Mucosa of descending colon (tissue), 3 donors: Measurements from ENCODE around the gene TOMM5. TPM values are rescaled to one million over a fixed set of nuclear protein-coding genes. Genes with fewer than 3 reads are reported as not detected.

Source experiments
- ATAC-seq: fragments of 200-7000 bp; cut with Tn5 transposase; one replicate; pipeline ENCODE4 v1.9.1; 2020; ENCODE audit warnings: mild to moderate bottlenecking, moderate library complexity
- DNase-seq, 3 donors: peaks; one replicate each; pipeline ENCODE4 v3.0.0-alpha.2; 2020
- H3K36me3 ChIP-seq: fragments of 200-600 bp; one replicate; pipeline ENCODE4 v1.8.0; 2021; ENCODE audit warnings: low read depth, mild to moderate bottlenecking
- H3K4me1 ChIP-seq: fragments of 200-600 bp; one replicate; pipeline ENCODE4 v1.8.0; 2021; ENCODE audit warnings: low read depth, mild to moderate bottlenecking
- H3K4me3 ChIP-seq: fragments of 200-600 bp; one replicate; pipeline ENCODE4 v1.8.0; 2021; ENCODE audit warnings: mild to moderate bottlenecking
- H3K9me3 ChIP-seq: fragments of 200-600 bp; one replicate; pipeline ENCODE4 v1.8.0; 2021; ENCODE audit warnings: mild to moderate bottlenecking
- intact Hi-C, 2 donors: fragments of 100-400 bp; cut with DNase I in 1 of 2; cut with micrococcal nuclease in 1 of 2; formaldehyde crosslinking; loops; one replicate each; pipeline versions ENCODE4 v1.11.0 to v1.11.1; 2022; cut with DNase I, micrococcal nuclease
- total RNA-seq, 3 donors: library from RNA; stranded (reverse); fragmentation: NEBNext Ultra II Directional in 2 of 3; extraction: Animal tissue kit (Norgen Biotek cat#: 25700) in 2 of 3; gene quantifications; one replicate each; pipeline versions ENCODE4 v1.2.1 to v1.2.4, GENCODE V29; 2021 to 2023
- TF ChIP-seq, protein P1 (sequence below): fragments of 200-600 bp; IDR thresholded peaks from one replicate; pipeline ENCODE4 v1.8.0; 2022; ENCODE audit warnings: antibody characterized with exemption, mild to moderate bottlenecking
- donor health status: DM: no; HTN: no; CAD: no; lungs with moderate emphysema.
- donor health status: DM: no; HTN: no; CAD: no.
- donor health status: DM: no; HTN: yes; CAD: no.

Gene TOMM5
- total RNA-seq, 3 donors from 2014 or later, result 45.6 to 72.9 (median 68.1) TPM

DNA sequence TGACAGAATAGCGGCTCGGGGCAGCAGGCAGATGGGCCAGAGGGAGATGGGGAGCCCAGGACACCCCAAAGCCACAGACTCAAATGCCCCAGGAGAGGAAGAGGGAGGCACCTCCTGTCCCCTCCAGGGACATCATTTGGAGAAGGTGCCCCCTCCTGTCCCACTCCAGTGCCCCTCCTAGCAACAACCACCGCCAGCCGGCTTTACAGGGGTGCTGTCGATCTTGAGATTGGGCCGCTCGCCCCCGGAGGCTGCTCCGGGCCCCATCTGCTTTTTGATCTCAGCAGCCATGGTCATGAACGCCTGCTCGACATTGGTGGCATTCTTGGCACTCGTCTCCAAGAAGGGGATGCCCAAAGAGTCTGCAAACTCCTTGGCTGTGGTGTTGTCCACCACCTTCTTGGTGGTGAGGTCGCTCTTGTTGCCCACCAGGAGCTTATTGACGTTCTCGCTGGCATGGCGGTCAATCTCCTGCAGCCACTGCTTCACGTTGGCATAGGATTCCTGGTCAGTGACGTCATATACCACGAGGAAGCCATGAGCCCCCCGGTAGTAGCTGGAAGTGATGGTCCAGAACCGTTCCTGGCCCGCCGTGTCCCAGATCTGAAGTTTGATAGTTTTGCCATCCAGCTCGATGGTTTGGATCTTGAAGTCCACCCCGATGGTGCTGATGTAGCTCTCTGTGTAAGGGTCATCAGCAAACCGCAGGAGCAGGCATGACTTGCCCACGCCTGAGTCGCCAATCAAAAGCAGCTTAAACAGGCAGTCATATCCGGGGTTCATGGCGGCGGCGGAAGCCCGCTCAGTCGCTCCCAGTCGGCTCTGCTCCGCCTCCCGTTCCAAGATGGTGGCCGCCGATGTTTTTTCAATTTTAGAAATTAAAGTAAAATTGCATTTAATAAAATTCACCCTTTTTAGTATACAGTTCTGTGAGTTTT lies 44.4 kb upstream of the TOMM5 start:
- DNase-seq (no peak), ATAC-seq (no peak)
- TF ChIP-seq, protein P1, sequence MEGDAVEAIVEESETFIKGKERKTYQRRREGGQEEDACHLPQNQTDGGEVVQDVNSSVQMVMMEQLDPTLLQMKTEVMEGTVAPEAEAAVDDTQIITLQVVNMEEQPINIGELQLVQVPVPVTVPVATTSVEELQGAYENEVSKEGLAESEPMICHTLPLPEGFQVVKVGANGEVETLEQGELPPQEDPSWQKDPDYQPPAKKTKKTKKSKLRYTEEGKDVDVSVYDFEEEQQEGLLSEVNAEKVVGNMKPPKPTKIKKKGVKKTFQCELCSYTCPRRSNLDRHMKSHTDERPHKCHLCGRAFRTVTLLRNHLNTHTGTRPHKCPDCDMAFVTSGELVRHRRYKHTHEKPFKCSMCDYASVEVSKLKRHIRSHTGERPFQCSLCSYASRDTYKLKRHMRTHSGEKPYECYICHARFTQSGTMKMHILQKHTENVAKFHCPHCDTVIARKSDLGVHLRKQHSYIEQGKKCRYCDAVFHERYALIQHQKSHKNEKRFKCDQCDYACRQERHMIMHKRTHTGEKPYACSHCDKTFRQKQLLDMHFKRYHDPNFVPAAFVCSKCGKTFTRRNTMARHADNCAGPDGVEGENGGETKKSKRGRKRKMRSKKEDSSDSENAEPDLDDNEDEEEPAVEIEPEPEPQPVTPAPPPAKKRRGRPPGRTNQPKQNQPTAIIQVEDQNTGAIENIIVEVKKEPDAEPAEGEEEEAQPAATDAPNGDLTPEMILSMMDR, result no peak
- Histone ChIP-seq H3K9me3 (no peaks in the 10 kb centered on the region), H3K4me1 (no peaks in the 10 kb centered on the region), H3K4me3 (no peak overlapping the region), H3K36me3 (no peaks in the 10 kb centered on the region)
- intact Hi-C loops, result no loop called here

DNA sequence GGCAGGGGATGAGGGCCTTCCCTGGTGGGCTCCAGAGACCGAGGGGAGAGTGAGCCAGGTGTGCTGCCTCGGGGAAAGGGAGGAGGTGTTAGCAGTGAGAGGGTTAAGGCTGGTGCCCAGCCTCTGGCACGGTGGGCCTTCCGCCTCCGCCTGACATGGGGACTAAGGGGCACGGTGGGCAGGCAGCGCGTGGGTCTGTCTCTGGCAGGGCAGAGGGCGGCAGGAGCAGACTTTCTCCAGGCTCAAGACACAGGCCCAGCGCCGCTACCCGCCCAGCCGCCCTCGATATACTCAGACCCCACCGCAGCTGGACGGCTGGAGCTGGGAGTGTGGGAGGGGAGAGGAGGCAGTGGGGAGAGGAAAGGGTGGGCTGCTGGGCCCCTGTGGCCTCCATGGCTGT lies 43.4 kb upstream of the TOMM5 start:
- intact Hi-C loops, result no loop called here
- Histone ChIP-seq H3K9me3 (no peaks in the 10 kb centered on the region), H3K4me1 (no peaks in the 10 kb centered on the region), H3K36me3 (no peaks in the 10 kb centered on the region), H3K4me3 (no peak overlapping the region)
- DNase-seq (no peak), ATAC-seq (no peak)
- TF ChIP-seq, protein P1, result no peak

DNA sequence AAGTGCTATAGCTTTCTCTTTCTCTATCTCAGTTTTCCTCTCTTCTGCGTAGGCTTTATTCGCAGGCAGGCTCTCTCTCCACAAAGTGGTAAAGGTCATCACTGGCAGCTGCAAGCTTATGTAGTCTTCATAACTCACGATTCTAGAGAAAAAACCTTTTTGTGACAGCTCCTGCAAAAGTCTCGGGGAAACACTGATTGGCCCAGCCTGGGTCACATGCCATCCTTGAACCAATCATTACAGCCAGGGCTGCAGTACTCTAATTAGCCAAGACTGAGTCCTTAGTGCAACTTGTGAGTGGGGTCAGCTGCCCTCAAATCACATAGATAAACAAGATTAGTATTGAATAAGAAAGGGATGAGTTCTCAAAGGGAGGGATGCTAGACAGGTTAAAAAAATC lies 40.1 kb upstream of the TOMM5 start:
- no peak for ATAC-seq
- no peak overlapping the region for H3K4me3 ChIP-seq
- intact Hi-C loops, result no loop called here
- no peak for DNase-seq
- H3K4me1 ChIP-seq, result no peaks in the 10 kb centered on the region
- TF ChIP-seq, protein P1, result no peak
- H3K36me3 ChIP-seq, result no peaks in the 10 kb centered on the region
- no peaks in the 10 kb centered on the region for H3K9me3 ChIP-seq

DNA sequence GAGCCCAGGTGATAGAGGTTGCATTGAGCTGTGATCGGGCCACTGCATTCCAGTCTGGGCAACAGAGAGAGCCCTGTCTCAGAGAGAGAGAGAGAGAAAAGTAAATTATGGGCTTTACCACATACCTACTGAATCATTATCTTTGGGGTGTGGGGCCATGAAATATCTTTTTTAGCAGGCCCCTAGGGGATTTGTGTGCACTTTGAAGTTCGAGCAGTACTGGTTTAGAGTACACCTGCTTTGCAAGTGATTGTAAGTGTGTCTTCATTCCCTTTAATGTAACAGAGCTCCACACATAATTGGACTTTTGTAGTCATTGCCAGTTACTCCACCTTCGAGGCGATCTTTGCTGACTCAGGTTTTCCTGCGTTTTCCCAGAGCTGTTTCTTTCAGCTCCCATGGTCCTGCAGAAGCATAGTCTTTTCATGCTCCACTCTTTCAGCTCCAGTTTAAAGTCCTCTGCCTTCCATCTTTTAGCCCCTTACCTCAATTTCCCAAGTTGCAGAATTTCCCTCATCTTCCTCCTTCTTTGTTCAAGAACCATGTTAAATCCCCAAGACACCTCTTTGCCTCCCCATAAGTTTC lies 34.4 kb upstream of the TOMM5 start:
- no peak overlapping the region for H3K4me3 ChIP-seq
- H3K36me3 ChIP-seq, result no peaks in the 10 kb centered on the region
- no peaks in the 10 kb centered on the region for H3K4me1 ChIP-seq
- intact Hi-C loops, result no loop called here
- ATAC-seq, result no peak
- TF ChIP-seq, protein P1, result no peak
- H3K9me3 ChIP-seq, result no peaks in the 10 kb centered on the region
- no peak for DNase-seq

DNA sequence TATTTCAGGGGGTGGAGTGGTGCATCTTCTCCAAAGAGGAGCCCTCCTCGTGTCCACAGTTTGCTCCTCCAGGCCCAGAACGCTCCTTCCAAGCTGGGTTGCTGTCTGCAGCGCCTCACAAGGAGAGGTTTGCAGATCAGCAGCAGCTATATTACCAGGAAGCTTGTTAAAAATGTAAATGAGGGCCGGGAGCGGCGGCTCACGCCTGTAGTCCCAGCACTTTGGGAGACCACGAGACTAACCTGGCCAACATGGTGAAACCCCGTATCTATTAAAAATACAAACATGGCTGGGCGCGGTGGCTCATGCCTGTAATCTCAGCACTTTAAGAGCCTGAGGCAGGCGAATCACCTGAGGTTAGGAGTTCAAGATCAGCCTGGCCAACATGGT lies 33.4 kb upstream of the TOMM5 start:
- intact Hi-C loops, result no loop called here
- peak; percentile 95 for ATAC-seq

More for the DNA sequence above, 33.4 kb upstream of the TOMM5 start:
- Histone ChIP-seq H3K4me3 (no peak overlapping the region), H3K9me3 (no peaks in the 10 kb centered on the region), H3K4me1 (no peaks in the 10 kb centered on the region), H3K36me3 (no peaks in the 10 kb centered on the region)
- TF ChIP-seq, protein P1, result no peak
- DNase-seq, result peak; percentile 51 to 65 (median 62)
